GM12891 (cell line): Measurements from ENCODE around the gene RAP1A.
A peak's percentile ranks its signal among the peaks of the same experiment; 100 is the strongest.

Experiments
- DNase-seq: peaks from one replicate; pipeline ENCODE4 v3.0.0; 2011; ENCODE audit warnings: low spot score; ENCODE audit not compliant: insufficient read length
- FAIRE-seq: peaks from 2 replicates; lab custom pipeline; 2011; peaks lifted over from hg19 to GRCh38; lab: Jason Lieb, UNC
- PAX5 ChIP-seq: IDR thresholded peaks from 2 replicates; pipeline ENCODE4 v1.6.1; 2011; ENCODE audit warnings: low read length, moderate library complexity, mild to moderate bottlenecking; ENCODE audit not compliant: insufficient read depth, severe bottlenecking
- POLR2A ChIP-seq: IDR thresholded peaks from 2 replicates; pipeline ENCODE4 v1.6.1; 2011; ENCODE audit warnings: low read depth, low read length, control low read depth
- POLR2AphosphoS5 ChIP-seq: IDR thresholded peaks from 2 replicates; pipeline ENCODE4 v1.6.1; 2011; ENCODE audit warnings: low read depth, low read length, control low read depth
- POU2F2 ChIP-seq: IDR thresholded peaks from 2 replicates; pipeline ENCODE4 v1.6.1; 2011; ENCODE audit warnings: low read depth, mild to moderate bottlenecking, control low read depth, low read length, moderate library complexity
- SPI1 ChIP-seq: IDR thresholded peaks from 2 replicates; pipeline ENCODE4 v1.6.1; 2011; ENCODE audit warnings: low read depth, low read length, control low read depth
- TAF1 ChIP-seq: IDR thresholded peaks from 2 replicates; pipeline ENCODE4 v1.6.1; 2011; ENCODE audit warnings: low read depth, low read length, control low read depth

The RAP1A gene

DNA sequence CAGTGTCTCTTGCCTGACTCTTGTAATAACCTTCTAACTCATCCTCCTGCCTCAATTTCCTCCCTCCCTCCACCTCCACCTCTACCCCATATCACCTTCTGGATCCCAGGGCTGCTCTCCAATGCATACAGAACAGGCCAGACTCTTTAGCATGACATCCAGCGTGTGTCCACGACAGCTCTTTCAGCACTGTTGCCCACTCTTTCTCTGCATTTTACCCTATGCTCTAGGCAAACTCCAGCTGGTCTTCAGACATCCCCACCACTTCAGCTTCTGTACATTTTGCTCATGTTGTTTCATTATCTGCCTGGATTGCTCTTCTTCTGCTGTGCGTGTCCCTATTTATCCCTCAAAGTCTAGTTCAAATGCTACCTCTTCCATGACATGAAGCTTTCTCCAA is 114.8 kb downstream of the RAP1A start:
- TF ChIP-seq POU2F2 (no peak), POLR2A (no peak), SPI1 (no peak), TAF1 (no peak), PAX5 (no peak), POLR2AphosphoS5 (no peak)
- DNase-seq (no peak), FAIRE-seq (no peak)

- FAIRE-seq (no peak), DNase-seq (no peak)
- TF ChIP-seq POU2F2, result no peak
- TF ChIP-seq TAF1, result no peak
- TF ChIP-seq POLR2AphosphoS5, result no peak
- no peak for TF ChIP-seq POLR2A
- TF ChIP-seq SPI1, result no peak
- no peak for TF ChIP-seq PAX5
These were observed 115.3 kb downstream of the RAP1A start for GRCh38 chr1:111734856-111735255.

- DNase-seq (no peak), FAIRE-seq (no peak)
- TF ChIP-seq POU2F2, result no peak
- TF ChIP-seq POLR2AphosphoS5, result no peak
- no peak for TF ChIP-seq SPI1
- no peak for TF ChIP-seq POLR2A
- no peak for TF ChIP-seq PAX5
- TF ChIP-seq TAF1, result no peak
These were observed 115.7 kb downstream of the RAP1A start for GRCh38 chr1:111735321-111735720.

DNA sequence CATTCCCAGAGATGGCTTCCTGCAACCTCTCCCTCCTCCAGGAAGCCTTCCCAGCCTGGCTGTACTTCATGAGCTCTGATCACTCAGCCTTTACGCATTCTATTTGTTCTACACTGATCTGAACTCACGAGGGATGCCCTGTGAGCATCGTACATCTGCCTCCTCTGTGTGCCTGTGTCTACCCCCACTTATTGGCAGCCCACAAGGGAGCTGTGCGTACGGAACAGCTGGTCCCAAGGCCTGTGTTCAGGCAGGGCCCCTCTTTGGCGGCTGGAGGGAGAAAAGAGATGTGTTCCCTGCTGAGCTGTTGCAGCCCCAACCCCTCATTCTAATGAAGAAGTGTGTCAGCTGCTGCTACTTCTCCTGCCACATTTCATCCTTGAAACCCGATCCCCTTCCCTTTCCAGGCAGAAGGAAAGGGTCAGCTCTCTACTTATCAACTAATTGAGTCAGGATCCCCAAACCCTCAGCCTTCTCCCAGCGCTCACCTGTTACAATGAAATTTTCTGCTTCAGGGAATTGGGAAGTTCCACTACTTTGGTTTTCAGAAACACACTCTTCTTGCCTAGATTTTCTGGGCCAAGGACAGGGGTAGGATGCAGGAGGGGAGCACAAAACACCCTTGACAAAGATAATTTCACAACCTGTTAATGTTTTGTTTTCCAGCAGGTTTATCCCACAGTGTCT is 116.4 kb downstream of the RAP1A start:
- TF ChIP-seq SPI1 (no peak), POLR2AphosphoS5 (no peak), POLR2A (no peak)
- no peak for DNase-seq
- no peak for FAIRE-seq

DNA sequence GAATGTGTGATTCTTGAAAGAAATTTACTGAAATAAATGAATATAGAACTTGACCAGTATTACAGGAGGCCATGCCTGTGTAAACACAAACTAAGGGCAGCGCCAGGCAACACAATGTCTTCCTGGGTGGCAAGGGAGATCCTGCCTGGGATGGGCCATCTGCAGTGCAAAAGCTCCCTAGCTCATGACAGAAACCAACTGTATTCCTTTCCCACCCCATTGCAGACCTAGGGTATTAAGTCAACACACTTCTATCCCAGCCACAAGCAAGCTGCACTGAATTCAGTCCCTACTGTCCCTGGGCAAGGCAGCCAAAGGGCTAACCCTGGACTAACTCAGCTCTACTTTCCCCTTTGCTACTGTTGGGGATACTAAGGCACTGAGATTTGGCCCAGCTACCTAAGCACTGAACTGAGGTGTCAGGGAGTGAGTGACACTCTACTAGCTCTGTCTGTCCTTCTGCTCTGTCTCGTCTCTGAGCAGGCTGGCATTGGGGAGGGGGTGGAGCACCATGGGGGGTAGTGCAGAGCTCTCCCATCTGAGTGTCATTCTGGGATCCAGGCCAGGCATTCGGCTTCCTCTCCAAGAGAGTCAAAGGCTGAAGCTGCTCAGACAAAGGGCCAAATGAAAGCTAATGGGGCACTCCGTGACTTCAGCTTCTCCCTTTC is 117.1 kb downstream of the RAP1A start:
- no peak for TF ChIP-seq PAX5
- no peak for TF ChIP-seq SPI1
- no peak for TF ChIP-seq POLR2AphosphoS5
- no peak for TF ChIP-seq POLR2A
- no peak for TF ChIP-seq TAF1
- TF ChIP-seq POU2F2, result no peak
- FAIRE-seq (no peak), DNase-seq (no peak)

GRCh38 chr1:111737216-111738132 is 117.9 kb downstream of the RAP1A start:
- FAIRE-seq (no peak), DNase-seq (no peak)
- no peak for TF ChIP-seq SPI1

- DNase-seq, result no peak
- TF ChIP-seq POU2F2, result no peak
- peak; percentile 47 for FAIRE-seq
These were observed 118.5 kb downstream of the RAP1A start for GRCh38 chr1:111738133-111738435.

DNA sequence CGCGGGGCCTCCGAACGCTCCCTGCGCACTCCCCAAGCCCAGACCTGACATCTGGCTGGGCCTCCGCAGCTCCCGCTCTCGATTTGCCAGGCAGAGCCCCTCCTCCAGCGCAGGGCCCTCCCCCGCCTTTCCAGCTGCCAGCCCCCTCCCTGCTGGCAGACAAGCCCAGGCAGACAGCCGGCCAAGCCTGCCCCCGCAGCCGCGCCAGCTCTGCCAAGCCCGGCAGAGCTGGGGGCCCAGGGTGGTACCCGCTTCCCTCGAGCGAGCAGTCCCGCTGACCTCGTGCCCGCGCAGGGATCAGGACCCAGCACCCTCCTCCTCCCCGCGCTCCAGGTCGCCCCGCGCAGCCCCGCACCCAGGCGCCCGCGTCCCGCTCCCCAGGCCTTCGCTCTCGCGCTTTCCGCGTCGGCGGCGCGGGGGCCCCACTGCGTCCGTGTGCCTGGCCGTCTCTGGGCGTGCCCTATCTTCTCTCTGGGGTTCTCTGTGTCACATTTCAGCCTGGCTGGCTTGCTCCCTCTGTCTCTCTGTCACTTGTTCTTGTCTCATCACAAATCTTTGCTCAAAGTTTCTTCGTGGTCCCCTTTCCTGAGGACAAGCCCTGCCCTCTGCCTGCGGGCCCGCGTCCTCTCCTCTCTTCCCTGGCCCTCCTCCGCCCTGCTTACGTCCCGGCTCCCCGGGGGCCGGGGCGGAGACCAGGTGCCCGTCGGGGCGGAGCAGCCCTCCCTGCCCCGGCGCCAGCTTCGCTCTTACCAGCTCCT is 119.0 kb downstream of the RAP1A start:
- no peak for TF ChIP-seq TAF1
- no peak for TF ChIP-seq SPI1
- no peak for TF ChIP-seq PAX5
- TF ChIP-seq POLR2A, result no peak
- TF ChIP-seq POLR2AphosphoS5, result no peak
- no peak for TF ChIP-seq POU2F2
- FAIRE-seq (no peak), DNase-seq (peak; percentile 40)

DNA sequence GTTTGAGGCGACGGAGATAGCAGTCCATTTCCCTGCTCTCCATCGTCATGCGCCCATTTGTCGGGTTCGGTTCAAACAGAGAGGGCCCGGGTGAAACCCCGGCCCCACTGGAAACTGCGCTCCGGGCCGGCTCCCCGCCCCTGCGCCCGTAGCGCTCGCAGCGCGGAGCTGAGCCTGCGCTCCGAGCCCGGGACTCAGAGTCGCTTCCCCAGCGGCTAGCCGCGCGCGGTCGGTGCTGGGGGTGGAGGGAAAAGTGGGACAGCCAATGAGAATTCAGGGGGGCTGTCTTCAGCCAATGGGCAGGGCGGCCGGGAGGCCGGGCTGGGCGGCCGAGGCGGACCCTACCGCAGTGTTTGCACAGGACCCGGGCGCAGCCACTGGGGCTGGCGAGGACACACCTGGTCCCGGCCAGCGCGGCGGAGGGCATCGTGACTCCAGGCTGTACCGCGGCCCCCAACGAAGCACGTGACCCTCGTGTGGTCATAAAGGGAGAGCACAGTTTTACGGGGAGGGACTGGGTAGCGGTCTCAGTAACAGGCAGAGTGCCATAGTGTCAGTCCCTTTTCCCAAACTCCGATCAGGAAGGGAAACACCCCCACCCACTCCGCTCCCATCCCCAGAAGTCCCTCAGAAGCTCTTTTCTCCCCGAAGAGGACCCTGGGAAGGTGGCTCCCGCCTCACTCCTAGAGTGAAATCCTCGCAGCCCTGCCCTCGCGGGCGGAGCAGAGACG is 119.8 kb downstream of the RAP1A start, which contains the start of gene INKA2:
Gene INKA2, minus strand, starts transcription at position 202 of the 731 bp plus-strand sequence. Its CDS starts 153 bp downstream, at position 49.
- FAIRE-seq (peak; percentile 92), DNase-seq (peak; percentile 85)
- TF ChIP-seq POU2F2, result no peak
- TF ChIP-seq SPI1, result 0 out of 2 replicates have a peak, but pooled peaks have one; percentile 5
